Inflammatory macrophage (primary cell): ENCODE data around the gene CABCOCO1.
"Not testable (repeated sequence)": the region's sequence is repeated elsewhere in the genome, so short reads cannot be mapped to it uniquely, and the experiment has no call there.

Experiments used
- DNase-seq, 2 donors: peaks; one replicate each; pipeline ENCODE4 v3.0.0-alpha.2; 2020 to 2022

Gene CABCOCO1

GRCh38 chr10:61719906-61720305 lies 57.2 kb downstream of the CABCOCO1 start:
- no peak for DNase-seq

- peak; percentile 56 to 75 for DNase-seq
Observed at GRCh38 chr10:61721431-61721830, 58.7 kb downstream of the CABCOCO1 start.

GRCh38 chr10:61725221-61725620 lies 62.5 kb downstream of the CABCOCO1 start:
- not testable (repeated sequence) for DNase-seq

- DNase-seq, result no peak
Observed at GRCh38 chr10:61729596-61729995, 66.9 kb downstream of the CABCOCO1 start.

- no peak for DNase-seq
Observed at GRCh38 chr10:61730671-61731070, 67.9 kb downstream of the CABCOCO1 start.

- DNase-seq, result no peak
Observed at GRCh38 chr10:61731638-61732037, 68.9 kb downstream of the CABCOCO1 start.

- no peak for DNase-seq
Observed at GRCh38 chr10:61732629-61733278, 70.0 kb downstream of the CABCOCO1 start.

GRCh38 chr10:61733358-61733940 lies 70.7 kb downstream of the CABCOCO1 start:
- peak; percentile 51 to 54 for DNase-seq

- no peak for DNase-seq
Observed at GRCh38 chr10:61735882-61736281, 73.2 kb downstream of the CABCOCO1 start.

- not testable (repeated sequence) for DNase-seq
Observed at GRCh38 chr10:61737455-61737854, 74.7 kb downstream of the CABCOCO1 start.

GRCh38 chr10:61742812-61743211 lies 80.1 kb downstream of the CABCOCO1 start:
- DNase-seq, result no peak

- DNase-seq, result peak in 1 of 2 donors; percentile 14
Observed at GRCh38 chr10:61744469-61744868, 81.7 kb downstream of the CABCOCO1 start.

- no peak for DNase-seq
Observed at GRCh38 chr10:61746377-61746776, 83.6 kb downstream of the CABCOCO1 start.

- no peak for DNase-seq
Observed at GRCh38 chr10:61747307-61747706, 84.6 kb downstream of the CABCOCO1 start.

GRCh38 chr10:61749291-61749690 lies 86.6 kb downstream of the CABCOCO1 start:
- DNase-seq, result no peak

GRCh38 chr10:61750943-61751471 lies 88.3 kb downstream of the CABCOCO1 start:
- peak; percentile 54 to 62 for DNase-seq

GRCh38 chr10:61751599-61751998 lies 88.9 kb downstream of the CABCOCO1 start:
- DNase-seq, result no peak

GRCh38 chr10:61752111-61753011 lies 89.6 kb downstream of the CABCOCO1 start:
- peak; percentile 36 to 46 for DNase-seq

GRCh38 chr10:61753453-61753852 lies 90.7 kb downstream of the CABCOCO1 start:
- no peak for DNase-seq

GRCh38 chr10:61754587-61755550 lies 92.1 kb downstream of the CABCOCO1 start:
- DNase-seq, result no peak

- no peak for DNase-seq
Observed at GRCh38 chr10:61757001-61757400, 94.3 kb downstream of the CABCOCO1 start.
